KG1 (cell line): ENCODE results near the gene ZBTB16.

Experiments used
- DNase-seq: peaks from one replicate; lab custom pipeline; 2025; lab: John Stamatoyannopoulos, UW

ZBTB16 gene

GRCh38 chr11:114152785-114153184 is 93.3 kb downstream of the ZBTB16 start:
- no peak for DNase-seq

GRCh38 chr11:114153224-114153623 is 93.7 kb downstream of the ZBTB16 start:
- DNase-seq, result no peak

GRCh38 chr11:114154271-114155047 is 94.9 kb downstream of the ZBTB16 start:
- DNase-seq, result no peak

- no peak for DNase-seq
Observed at GRCh38 chr11:114155116-114155515, 95.6 kb downstream of the ZBTB16 start.

- DNase-seq, result no peak
Observed at GRCh38 chr11:114156131-114156581, 96.6 kb downstream of the ZBTB16 start.

GRCh38 chr11:114156782-114157181 is 97.3 kb downstream of the ZBTB16 start:
- DNase-seq, result no peak

GRCh38 chr11:114157476-114158050 is 98.1 kb downstream of the ZBTB16 start:
- DNase-seq, result no peak

DNA sequence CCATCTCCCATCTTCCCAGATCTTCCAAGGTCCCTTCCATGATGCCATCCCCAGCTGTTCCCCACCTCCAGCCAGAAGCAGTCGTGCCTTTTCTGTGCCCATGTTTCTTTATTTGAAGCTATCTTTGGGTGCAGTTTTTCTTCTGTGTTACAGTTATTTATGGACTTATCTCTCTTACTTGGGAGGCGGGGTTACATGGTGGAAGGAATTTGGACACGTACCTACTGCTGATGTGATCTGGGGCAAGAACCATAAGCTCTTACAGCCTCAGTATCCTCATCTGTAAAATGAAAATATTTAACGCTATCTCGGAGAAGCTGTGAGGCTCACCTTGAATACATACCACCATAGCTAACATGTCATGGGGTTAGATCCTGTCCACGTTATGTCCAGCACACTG is 98.9 kb downstream of the ZBTB16 start:
- DNase-seq, result no peak

GRCh38 chr11:114158886-114159285 is 99.4 kb downstream of the ZBTB16 start:
- no peak for DNase-seq

- DNase-seq, result no peak
Observed at GRCh38 chr11:114159320-114159719, 99.8 kb downstream of the ZBTB16 start.

- peak; percentile 95 for DNase-seq
Observed at GRCh38 chr11:114159802-114160632, 100.5 kb downstream of the ZBTB16 start.

DNA sequence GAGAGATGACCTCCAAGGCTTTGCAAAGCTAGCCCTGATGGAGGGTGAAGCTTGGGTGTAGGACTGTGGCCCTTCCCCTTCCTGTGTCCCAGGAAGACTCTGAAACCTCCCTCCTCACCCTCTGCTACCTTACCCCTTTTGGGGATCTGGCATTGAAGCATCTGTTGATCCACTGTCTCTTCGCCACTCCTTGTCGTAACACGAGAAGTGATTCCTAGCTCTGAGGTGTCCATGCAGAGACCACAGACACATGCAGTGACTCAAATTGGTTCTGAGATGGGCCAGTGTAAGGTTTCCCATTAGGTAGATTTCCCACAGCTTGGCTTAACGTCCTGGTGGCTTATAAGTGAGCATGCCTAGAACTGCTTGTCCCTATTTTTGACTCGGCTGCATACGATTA is 101.4 kb downstream of the ZBTB16 start:
- no peak for DNase-seq

DNA sequence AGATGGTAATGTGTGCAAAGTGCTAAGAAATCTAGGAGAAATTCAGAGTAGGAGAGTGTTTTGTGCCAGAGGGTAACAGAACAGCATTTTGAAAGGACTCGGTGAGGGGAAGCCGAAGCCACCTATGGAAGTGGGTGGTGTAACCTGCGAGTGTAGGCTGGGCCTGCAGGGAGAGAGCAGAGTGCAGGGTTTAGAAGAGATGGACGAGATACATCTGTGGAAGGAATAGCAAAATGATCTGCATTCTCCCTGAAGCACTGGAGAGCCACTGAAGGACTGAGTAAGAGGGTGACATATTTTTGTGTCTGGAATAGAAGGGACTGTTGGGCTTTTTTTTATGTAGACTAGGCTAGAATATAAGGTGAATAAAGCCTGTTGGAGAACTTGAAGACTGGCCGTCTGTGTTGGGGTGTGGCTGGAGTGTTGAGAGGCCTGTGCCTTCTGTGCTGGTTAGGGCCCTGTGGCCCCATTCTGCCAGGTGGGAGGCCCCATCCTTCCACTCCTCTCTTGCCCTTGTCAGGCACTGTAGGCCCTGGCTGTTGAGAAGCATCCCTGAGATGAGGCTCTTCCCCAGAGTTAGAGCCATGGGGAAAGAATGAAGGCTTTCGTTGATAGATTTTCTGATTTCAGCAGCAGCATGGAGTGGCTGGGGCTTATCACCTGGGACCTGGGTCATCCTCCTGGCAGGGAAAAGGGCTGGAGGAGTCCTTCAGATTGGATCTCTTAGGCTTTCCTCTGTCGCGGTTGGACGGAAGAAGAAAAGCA is 102.2 kb downstream of the ZBTB16 start:
- DNase-seq, result no peak

GRCh38 chr11:114162719-114163123 is 103.2 kb downstream of the ZBTB16 start:
- no peak for DNase-seq

- DNase-seq, result no peak
Observed at GRCh38 chr11:114163229-114163631, 103.7 kb downstream of the ZBTB16 start.

- no peak for DNase-seq
Observed at GRCh38 chr11:114163830-114164401, 104.4 kb downstream of the ZBTB16 start.

- no peak for DNase-seq
Observed at GRCh38 chr11:114164546-114164945, 105.0 kb downstream of the ZBTB16 start.

DNA sequence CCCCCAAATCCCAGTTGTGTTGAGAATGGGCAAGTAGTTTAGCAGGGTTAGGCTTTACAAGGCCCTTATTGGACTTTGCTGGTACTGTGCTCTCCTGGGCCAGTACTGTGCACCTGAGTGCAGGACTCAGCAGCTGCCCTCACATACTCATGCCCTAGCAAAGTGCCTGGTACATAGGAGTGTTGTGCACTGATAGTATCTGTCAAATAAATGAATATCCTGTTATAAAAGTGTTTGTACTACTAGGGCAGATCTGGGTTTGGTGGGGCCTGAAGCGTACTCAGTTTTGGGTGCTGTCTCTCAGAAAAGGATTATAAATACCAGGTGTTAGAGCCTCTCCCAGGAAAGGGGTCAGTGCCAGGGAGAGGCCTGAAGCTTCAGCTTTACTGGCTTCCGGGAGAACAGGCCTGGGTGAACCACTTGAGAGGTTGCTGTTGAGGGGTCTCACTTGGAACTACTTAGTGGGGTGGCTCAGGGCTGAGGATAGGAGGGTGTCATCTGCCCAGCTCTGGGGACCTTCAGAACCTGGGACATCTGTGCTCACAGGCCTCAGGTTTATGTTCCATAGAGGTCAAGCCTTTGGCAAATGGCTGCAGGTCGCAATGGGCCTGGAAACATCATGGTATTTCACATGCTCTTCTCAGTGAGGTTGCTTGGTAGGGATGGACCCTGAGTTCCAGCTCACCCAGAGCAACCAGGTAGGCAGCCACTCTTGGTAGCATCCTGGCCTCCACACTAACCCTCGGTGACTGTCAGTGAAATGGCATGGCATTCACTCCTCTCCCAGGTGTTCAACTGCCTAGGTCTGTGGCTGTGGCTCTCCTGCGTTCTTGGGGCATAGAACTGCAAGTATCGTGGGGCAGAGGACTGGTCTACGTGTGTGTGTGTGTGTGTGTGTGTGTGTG is 106.1 kb downstream of the ZBTB16 start:
- no peak for DNase-seq

DNA sequence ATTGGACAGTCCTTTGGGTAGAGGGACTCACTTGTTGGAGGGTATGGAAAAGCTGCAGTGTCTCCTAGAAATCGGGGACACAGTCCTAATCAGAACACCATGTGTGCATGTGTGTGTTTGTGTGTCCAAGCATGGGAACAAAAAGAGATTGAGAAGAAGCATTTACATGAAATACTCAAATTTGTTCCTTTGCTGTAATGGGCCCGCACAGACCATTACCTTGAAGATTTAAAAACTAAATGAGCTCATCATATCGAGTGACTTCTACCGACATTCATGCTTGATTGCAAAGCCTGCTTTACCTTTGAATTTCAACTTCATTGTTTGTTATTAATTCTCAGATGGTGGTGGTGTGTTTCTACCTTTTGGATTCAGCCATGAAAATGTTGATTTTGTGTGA is 106.9 kb downstream of the ZBTB16 start:
- no peak for DNase-seq

GRCh38 chr11:114166897-114167323 is 107.4 kb downstream of the ZBTB16 start:
- DNase-seq, result peak; percentile 47

- DNase-seq, result no peak
Observed at GRCh38 chr11:114167355-114167754, 107.8 kb downstream of the ZBTB16 start.
